Prostate gland (tissue), 2 donors: ENCODE results near the gene HMGXB3. TPM values are rescaled to one million over a fixed set of nuclear protein-coding genes. Genes with fewer than 3 reads are reported as not detected.

ENCODE experiments used
- DNase-seq: peaks from one replicate; pipeline ENCODE4 v3.0.0-alpha.2; 2019; ENCODE audit warnings: low spot score
- H3K27ac ChIP-seq, 2 donors: fragments of 200-600 bp; sonication (generic); 2 replicates each; pipeline ENCODE4 v1.5.1; 2017 to 2019
- H3K27me3 ChIP-seq: fragments of 200-600 bp; sonication (generic); replicated peaks from 2 replicates; pipeline ENCODE4 v1.5.1; 2019; ENCODE audit not compliant: insufficient read depth
- H3K36me3 ChIP-seq, 2 donors: fragments of 200-600 bp; sonication (generic); 1 replicate in 1 of 2; 2 replicates in 1 of 2; pipeline versions ENCODE4 v1.5.1 to v1.8.1; 2017 to 2019
- H3K4me1 ChIP-seq: fragments of 200-600 bp; sonication (generic); replicated peaks from 2 replicates; pipeline ENCODE4 v1.5.1; 2019
- H3K4me3 ChIP-seq, 2 donors: fragments of 200-600 bp; sonication (generic); 2 replicates each; pipeline ENCODE4 v1.5.1; 2017 to 2019
- H3K9me3 ChIP-seq: fragments of 200-600 bp; sonication (generic); 2 replicates; pipeline ENCODE4 v1.5.1; 2017
- CTCF ChIP-seq, 4 experiments: fragments of 200-600 bp in 2 of 4; fragments of 450-650 bp in 2 of 4; sonication (generic) in 2 of 4; IDR thresholded peaks; 1 replicate in 3 of 4; 2 replicates in 1 of 4; pipeline ENCODE4 v1.5.1; 2016 to 2019; ENCODE audit warnings: antibody characterized with exemption in 4 of 4, mild to moderate bottlenecking in 2 of 4, moderate library complexity in 2 of 4
- POLR2A ChIP-seq: fragments of 450-650 bp; IDR thresholded peaks from one replicate; pipeline ENCODE4 v1.6.1; 2016; ENCODE audit warnings: antibody characterized with exemption, mild to moderate bottlenecking
- POLR2AphosphoS5 ChIP-seq: sonication (generic); formaldehyde crosslinking; IDR thresholded peaks from one replicate; pipeline ENCODE4 v1.6.1; 2017; ENCODE audit warnings: antibody characterized with exemption
- WGBS: methylation state at CpG from one replicate; pipeline ENCODE4 v1.1.5; 2018; 5-methylcytosine and 5-hydroxymethylcytosine counted together
- intact Hi-C: fragments of 100-400 bp; cut with DNase I; formaldehyde crosslinking; loops from one replicate; pipeline ENCODE4 v1.14.2; 2022
- total RNA-seq, 2 donors: library from RNA; depleted of rRNA; stranded (reverse); fragments of >200 nt; gene quantifications; one replicate each; pipeline ENCODE4 v1.1.0, GENCODE V29; 2016

Gene HMGXB3
- total RNA-seq, 2 donors from 2014 or later, result 49.6 to 64.2 TPM

GRCh38 chr5:150068961-150069645 lies 68.6 kb downstream of the HMGXB3 start:
- Histone ChIP-seq H3K9me3 (no peaks in the 10 kb centered on the region), H3K4me3 (no peak overlapping the region), H3K36me3 (no peaks in the 10 kb centered on the region), H3K27me3 (no peaks in the 10 kb centered on the region), H3K27ac (no peak overlapping the region), H3K4me1 (no peaks in the 10 kb centered on the region)
- no peak for TF ChIP-seq POLR2A
- TF ChIP-seq CTCF (IDR thresholded peaks at IDR 0.05), result no peak
- TF ChIP-seq POLR2AphosphoS5, result no peak
- 88% methylated on average over 12 of the region's 12 CpGs for WGBS
- DNase-seq, result no peak
- intact Hi-C loops, result no loop called here

- H3K4me3 ChIP-seq, result no peak overlapping the region
- H3K27me3 ChIP-seq, result no peaks in the 10 kb centered on the region
- DNase-seq, result no peak
- no peak overlapping the region for H3K27ac ChIP-seq
- WGBS, result 92% methylated on average over 18 of the region's 25 CpGs
- TF ChIP-seq CTCF (IDR thresholded peaks at IDR 0.05) (no peak), POLR2A (no peak), POLR2AphosphoS5 (no peak)
- H3K4me1 ChIP-seq, result no peaks in the 10 kb centered on the region
- no peaks in the 10 kb centered on the region for H3K9me3 ChIP-seq
- intact Hi-C loops, result no loop called here
- H3K36me3 ChIP-seq, result no peaks in the 10 kb centered on the region
Observed at GRCh38 chr5:150069672-150070627, 69.4 kb downstream of the HMGXB3 start.

DNA sequence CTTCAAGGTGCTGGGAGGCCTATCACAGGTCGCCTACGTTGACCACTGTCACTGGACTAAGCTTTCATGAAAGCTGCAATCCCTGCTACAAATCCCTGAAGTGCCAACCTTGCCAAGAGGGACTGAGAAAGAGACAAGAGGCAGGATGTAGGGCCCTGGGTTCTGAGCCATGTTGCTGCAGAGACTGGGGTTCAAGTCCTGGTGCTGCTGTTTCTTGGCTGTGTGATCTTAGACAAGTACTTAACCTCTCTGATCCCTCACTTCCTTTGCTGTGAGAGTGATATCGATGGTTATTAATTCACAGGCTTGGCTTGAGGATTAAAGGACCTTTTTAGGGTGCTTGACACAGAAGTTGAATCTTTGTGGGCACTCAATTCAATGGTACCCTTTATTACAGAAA lies 70.3 kb downstream of the HMGXB3 start:
- TF ChIP-seq POLR2A (no peak), POLR2AphosphoS5 (no peak), CTCF (IDR thresholded peaks at IDR 0.05) (no peak)
- DNase-seq, result no peak
- whole genome bisulfite sequencing, result 81% methylated on average over 3 of the region's 3 CpGs

DNA sequence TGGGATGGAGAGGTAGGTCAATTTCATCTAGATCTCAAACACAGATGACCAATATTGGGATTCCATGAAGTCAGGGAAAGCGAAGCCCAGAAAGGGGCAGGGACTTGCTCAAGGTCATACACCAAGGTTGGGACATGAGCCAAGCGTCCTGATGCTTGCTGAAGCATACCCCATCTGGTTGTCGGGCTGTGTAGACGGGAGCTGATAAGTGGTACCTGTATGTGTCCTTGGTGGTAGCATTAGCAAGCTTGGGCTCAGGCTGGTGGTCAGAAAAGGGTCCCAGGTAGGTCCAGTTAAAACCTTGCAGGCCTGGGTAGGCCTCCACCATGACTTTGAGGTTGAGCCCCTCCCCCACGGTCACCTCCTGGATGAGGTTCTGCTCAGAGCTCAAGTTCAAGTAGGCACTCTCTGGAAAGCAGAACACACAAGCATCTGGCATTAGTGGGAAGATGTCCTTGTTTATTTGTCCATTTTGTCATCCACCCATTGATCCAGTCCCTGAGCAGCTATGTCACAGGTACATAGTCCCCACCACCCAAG lies 72.6 kb downstream of the HMGXB3 start:
- Histone ChIP-seq H3K9me3 (no peaks in the 10 kb centered on the region), H3K4me3 (no peak overlapping the region), H3K27ac (no peak overlapping the region), H3K27me3 (no peaks in the 10 kb centered on the region), H3K4me1 (no peaks in the 10 kb centered on the region), H3K36me3 (no peaks in the 10 kb centered on the region)
- no peak for DNase-seq
- intact Hi-C loops, result no loop called here
- 88% methylated on average over 5 of the region's 5 CpGs for WGBS
- TF ChIP-seq POLR2A (no peak), POLR2AphosphoS5 (no peak), CTCF (IDR thresholded peaks at IDR 0.05) (no peak)

More for the DNA sequence above, 70.3 kb downstream of the HMGXB3 start:
- no peaks in the 10 kb centered on the region for H3K36me3 ChIP-seq
- no peak overlapping the region for H3K4me3 ChIP-seq
- H3K9me3 ChIP-seq, result no peaks in the 10 kb centered on the region
- intact Hi-C loops, result no loop called here
- no peaks in the 10 kb centered on the region for H3K27me3 ChIP-seq
- H3K27ac ChIP-seq, result no peak overlapping the region
- H3K4me1 ChIP-seq, result no peaks in the 10 kb centered on the region
